Smooth muscle cell of the brain vasculature (primary cell): ENCODE results near the gene PALLD.
"Not testable (repeated sequence)": the region's sequence is repeated elsewhere in the genome, so short reads cannot be mapped to it uniquely, and the experiment has no call there.

Experiments
- DNase-seq: peaks from one replicate; pipeline ENCODE4 v3.0.0-alpha.2; 2012; ENCODE audit warnings: low read depth, low spot score

PALLD gene

GRCh38 chr4:168491563-168491962 is 5.3 kb upstream of the PALLD start:
- DNase-seq: no peak

DNA sequence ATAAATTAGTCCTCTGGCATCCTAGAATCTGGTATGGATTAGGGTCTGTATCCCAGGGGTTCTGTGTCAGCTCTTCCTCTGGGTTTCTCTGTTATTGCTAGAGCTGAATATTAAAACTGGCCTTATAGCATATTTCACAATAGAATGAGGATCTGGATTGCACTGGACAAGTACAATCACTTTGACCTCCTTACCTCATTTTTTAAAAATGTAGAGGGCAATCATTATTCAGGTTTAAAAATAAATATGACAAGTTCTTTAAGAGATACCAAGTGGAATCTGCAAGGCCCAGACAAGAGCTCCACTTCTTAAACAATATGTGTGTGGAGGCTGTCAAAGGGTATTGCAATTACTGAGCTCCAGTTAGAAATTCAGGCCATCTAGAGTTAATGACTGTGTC is 1.4 kb downstream of the PALLD start:
- no peak for DNase-seq

GRCh38 chr4:168499241-168499640 is 2.4 kb downstream of the PALLD start:
- DNase-seq: no peak

DNA sequence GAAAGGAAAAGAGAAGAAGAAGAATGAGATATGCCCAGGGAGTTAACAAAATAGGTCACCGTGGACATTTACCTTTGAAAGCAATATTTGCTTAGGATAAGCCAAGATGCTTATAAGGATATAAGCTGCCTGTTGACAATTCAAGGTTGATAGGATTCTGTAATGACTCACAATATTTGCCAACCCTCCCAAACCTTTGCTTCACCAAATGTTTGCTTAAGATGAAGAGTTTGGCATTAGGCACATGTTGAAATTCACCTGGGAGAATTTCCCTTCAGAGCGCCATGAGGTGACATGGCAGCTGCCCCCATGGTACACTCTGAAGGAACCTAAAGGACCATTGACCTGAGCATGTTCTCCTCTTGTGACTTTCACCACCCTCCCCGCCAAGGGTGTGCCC is 4.6 kb downstream of the PALLD start:
- no peak for DNase-seq

DNA sequence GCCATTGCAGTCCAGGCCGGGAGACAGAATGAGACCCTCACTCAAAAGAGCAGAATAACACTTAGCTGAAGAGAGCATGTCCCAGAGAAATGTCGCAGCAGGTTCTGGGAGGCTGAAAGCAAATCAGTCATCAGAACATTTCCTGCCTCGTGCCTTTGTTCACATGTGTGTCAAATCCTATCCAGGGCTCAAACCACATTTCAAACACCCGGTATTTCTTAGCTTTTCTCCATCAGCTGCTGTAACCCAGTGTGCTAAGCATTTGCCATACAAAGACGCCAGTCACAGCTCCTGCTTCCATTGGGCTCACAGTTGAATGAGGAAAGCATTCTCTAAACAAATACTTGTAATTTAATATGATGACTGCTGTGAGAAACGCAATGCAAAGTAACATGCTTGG is 6.0 kb downstream of the PALLD start:
- no peak for DNase-seq

DNA sequence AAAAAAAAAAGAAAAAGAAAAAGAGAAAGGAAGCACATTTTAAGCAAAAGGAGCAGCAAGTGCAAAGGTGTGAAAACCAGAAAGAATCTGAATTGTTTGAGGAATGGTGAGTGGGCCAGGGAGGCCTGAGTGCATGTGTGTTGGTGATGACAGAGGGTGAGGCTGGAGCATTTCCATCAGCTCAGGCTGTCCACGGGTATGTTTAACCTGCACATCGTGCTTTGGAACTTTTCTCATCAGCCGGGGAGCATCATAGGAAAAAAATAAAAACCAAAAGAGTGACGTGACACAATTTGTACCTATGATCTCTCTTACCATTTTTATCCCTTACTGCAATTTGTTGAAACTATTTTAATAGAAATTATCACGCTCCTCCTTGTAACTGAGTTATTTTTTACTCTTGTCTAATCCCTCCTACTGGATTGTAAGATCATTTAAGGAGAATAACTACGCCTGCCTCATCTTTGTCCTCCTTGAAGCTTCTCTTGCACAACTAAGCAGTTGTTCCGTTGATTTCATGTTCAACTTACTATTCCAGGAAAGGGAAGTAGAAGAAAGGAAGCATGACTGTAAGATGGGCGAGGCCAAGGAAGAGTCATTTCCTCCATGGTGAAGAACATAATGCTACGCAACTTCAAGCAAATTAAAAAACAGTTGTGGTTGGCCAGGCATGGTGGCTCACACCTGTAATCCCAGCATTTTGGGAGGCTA is 7.0 kb downstream of the PALLD start:
- DNase-seq: no peak

DNA sequence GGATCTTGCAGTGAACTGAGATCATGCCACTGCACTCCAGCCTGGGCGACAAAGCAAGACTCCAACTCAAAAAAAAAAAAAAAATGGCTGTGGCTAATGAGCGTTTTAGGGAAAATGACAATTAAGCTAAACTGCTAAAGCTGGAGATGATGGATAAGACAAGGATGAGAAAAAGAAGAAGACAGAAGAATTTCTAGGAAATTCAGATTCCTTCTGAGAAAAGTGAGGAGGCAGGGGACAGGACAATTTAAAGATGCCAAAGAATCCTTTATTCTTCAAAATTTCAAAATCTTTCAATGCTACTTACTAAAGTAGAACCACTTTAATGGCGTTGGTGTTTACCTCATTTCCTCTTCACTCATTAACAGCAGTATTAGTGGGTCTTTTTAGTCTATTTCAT is 7.7 kb downstream of the PALLD start:
- DNase-seq: no peak

DNA sequence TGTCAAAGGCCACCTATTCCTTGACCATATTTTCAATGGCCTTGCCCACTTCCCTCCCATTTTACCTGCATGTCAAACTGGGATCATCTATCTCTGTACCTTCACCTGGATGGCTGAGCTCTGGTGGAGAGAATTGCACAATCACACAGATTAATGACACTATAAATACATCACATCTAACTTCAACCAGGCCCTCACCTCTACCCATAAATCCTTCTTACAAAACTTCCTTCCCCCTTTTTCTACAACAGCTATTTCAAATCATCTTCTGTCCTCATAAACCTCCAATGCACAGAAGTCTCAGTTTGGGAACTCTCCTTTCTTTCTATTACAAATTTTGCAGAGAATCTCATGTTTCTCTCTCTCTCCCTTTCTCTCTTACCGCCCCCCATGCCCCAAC is 9.2 kb downstream of the PALLD start:
- DNase-seq: no peak

DNA sequence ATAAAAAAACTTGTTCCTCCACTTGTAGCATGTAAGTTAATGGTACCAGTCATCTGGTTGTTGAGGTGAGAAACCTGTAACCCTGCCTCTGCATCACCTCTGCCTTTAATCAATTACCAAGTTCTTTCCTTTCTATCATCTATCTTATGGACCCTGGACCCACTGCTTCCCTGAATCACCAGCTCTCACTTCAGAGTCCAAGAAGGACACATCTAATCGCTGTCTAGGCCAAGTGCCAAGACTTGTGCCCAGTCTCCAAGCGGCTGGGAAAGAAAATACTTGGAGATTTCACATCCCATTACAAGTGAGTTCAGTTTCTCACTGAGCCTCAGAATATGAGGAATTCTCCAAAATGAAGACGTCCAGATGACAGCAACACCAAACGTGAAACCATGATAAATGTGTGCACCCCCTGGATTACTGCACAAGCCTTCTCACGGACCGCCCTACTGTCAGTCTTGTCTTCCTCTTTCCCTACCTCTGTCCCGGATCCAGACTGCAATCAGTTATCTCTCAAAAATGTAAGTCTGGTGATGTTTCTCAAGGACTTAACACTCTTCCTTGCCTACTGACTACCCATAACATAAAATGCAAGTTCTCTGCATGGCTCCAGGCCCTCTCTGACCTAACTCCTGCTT is 10.4 kb downstream of the PALLD start:
- no peak for DNase-seq

GRCh38 chr4:168508683-168509082 is 11.8 kb downstream of the PALLD start:
- no peak for DNase-seq

DNA sequence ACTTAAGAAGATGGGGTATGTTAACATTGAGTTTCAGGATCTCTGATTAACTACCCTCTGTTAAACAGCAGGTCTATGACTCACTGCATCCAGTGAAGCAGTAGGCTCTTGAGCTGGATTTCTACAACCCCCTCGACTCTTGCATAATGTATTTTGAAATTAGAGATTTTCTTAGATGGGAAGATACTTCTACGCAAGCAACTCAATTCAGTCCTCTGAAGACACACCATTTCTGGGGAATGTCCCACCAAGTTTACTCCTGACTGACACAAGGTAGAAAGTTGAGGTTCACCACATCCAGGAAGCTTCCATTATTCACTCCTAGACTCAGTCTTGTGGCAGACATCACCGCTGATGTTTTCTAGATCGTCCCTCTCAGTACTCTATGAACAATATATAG is 12.9 kb downstream of the PALLD start:
- no peak for DNase-seq

GRCh38 chr4:168511780-168512489 is 15.1 kb downstream of the PALLD start:
- no peak for DNase-seq

- not testable (repeated sequence) for DNase-seq
These were observed 17.0 kb downstream of the PALLD start for GRCh38 chr4:168513826-168514225.

DNA sequence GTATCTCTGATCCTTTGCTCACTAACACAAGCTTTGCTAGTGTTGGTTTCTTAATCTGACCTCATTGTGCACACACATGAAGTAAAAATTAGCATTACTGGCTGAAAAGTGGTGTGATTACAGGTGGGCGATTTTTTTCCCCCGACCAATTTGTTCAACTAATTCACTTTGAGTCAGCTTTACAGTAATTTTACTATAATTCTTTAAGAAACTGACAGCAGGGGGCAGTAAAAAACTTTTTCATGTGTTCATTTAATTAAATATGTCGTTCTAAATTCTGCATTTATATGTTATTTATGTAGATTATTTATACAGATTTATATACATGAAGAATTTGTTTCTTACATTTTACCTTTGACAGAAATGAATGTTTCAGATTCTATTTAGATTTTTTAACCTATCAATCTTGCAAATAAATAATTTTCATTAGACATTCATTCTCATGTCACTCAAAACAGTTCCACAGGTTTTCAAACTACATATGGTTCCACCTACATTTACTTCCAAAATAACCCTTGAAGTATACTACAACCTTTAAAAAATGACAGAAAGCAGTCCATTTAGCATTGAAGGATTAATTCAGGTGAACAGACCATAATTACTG is 17.5 kb downstream of the PALLD start:
- DNase-seq: peak; percentile 24

- no peak for DNase-seq
These were observed 18.6 kb downstream of the PALLD start for GRCh38 chr4:168515222-168516011.

- no peak for DNase-seq
These were observed 20.0 kb downstream of the PALLD start for GRCh38 chr4:168516841-168517240.

GRCh38 chr4:168519576-168519975 is 22.7 kb downstream of the PALLD start:
- no peak for DNase-seq

- peak; percentile 26 for DNase-seq
These were observed 24.9 kb downstream of the PALLD start for GRCh38 chr4:168521721-168522120.

- DNase-seq: no peak
These were observed 25.5 kb downstream of the PALLD start for GRCh38 chr4:168522356-168522755.

DNA sequence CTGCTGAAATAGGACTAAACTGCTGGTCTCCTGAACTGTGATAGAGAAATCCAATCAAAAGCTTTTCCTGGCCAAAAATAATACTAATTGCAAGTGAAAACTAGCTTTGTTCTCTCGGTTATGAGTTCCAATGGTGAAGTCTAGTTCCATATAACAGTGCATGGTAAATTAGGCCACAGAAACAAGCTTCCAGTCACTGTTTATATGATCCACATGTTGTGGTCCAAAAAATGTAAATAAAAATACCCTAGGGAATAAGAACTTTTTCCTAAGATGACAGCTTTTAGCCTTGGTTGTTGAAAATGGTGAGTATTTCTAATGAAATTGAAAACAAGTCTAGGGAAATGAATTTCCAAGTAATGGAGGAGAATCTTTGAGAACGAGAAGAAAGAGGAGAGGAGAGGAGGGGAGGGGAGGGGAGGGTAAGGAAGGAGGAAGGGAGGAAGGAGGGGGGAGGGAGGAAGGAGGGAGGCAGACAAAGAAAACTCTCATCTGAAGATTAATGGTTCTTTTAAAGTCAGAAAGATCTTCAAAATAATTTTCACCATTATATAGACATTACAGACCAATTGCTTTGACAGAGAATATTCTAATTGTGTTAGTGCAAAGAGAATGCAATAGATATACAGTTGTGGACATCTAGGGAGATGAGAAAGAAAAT is 26.1 kb downstream of the PALLD start:
- no peak for DNase-seq

DNA sequence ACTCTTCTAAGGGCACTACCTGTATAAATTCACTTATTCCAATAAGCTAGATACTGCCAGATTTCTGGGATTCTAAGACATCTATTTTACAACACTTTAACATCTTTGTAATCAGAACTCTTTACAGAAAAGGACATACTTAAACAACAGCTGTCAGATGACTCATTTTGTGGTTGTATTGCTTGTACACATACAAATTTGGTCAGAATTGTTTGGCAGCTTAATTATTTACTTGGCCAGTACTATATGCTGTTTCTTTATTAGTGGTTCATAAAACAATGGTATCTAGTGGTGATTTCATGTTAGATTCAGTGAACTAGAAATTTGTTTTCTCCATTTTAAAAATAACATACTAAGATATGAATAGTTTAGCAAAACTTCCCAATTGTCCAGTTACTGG is 27.2 kb downstream of the PALLD start:
- peak; percentile 20 for DNase-seq
